ENCODE results near the gene LCN10. TPM values are rescaled to one million over a fixed set of nuclear protein-coding genes. Genes with fewer than 3 reads are reported as not detected.

Gene LCN10
- polyA plus RNA-seq, 2 of the 4 experiments (the other 2 are of a cell fraction), result not detected

- ATAC-seq (no peak), FAIRE-seq (no peak), DNase-seq (ENCODE audit: low read depth in 1 of 2, low spot score in 1 of 2) (no peak)
- CTCF ChIA-PET, result interaction anchor here (0.8 to 11.9 kb wide), 5 partner anchors 8 to 24 kb away, joined by 3 to 79 read pairs (median 3); partner anchors contain the start of gene LCN8
- Histone ChIP-seq H3K4me3 (no peak overlapping the region), H3K9me3 (peaks cover 13% of the 10 kb centered on the region), H3K27ac (no peak overlapping the region), H3K4me1 (no peaks in the 10 kb centered on the region), H3K4me2 (no peak overlapping the region)
- 10% methylated on average over 1 of the region's 1 CpG for WGBS (ENCODE audit: missing lambda C conversion rate)
- TF ChIP-seq HDAC2 (IDR thresholded peaks at IDR 0.05) (no peak), ZSCAN20 (CRISPR knock-in tag; IDR thresholded peaks at IDR 0.05) (no peak), USF2 (IDR thresholded peaks at IDR 0.05) (no peak), PHF8 (IDR thresholded peaks at IDR 0.05; ENCODE audit: borderline replicate concordance, low read depth) (no peak), NFE2L2 (conservative IDR thresholded peaks at IDR 0.05; ENCODE audit: low read length) (no peak), ESRRA (IDR thresholded peaks at IDR 0.05; ENCODE audit: borderline replicate concordance, low read length) (no peak), MYC (IDR thresholded peaks at IDR 0.05; ENCODE audit: borderline replicate concordance, low read length) (no peak), ATOH8 (CRISPR knock-in tag; IDR thresholded peaks at IDR 0.05; ENCODE audit: low read depth) (no peak), JUNB (IDR thresholded peaks at IDR 0.05) (no peak), CBX8 (IDR thresholded peaks at IDR 0.05) (no peak), EHMT2 (IDR thresholded peaks at IDR 0.05; ENCODE audit: low read depth) (no peak), SMC3 (IDR thresholded peaks at IDR 0.05) (no peak), HOXA7 (CRISPR knock-in tag; IDR thresholded peaks at IDR 0.05) (no peak), SREBF2 (IDR thresholded peaks at IDR 0.05) (no peak)
- POLR2A ChIA-PET, result no interaction called here
Observed at GRCh38 chr9:136751244-136751643, 8.5 kb upstream of the LCN10 start.

GRCh38 chr9:136750526-136750925, 7.8 kb upstream of the LCN10 start:
- POLR2A ChIA-PET, result no interaction called here
- no peak for DNase-seq (ENCODE audit: low read depth in 1 of 2, low spot score in 1 of 2)

More at GRCh38 chr9:136750526-136750925, 7.8 kb upstream of the LCN10 start:
- CTCF ChIA-PET, result interaction anchor here (1.1 to 11.9 kb wide), 6 partner anchors 9 to 42 kb away, joined by 3 to 79 read pairs (median 3); partner anchors contain the start of gene LCN8
- ATAC-seq (no peak), FAIRE-seq (no peak)
- no peak overlapping the region for H3K27ac ChIP-seq
- H3K4me1 ChIP-seq, result no peaks in the 10 kb centered on the region
- H3K9me3 ChIP-seq, result peaks cover 13% of the 10 kb centered on the region
- H3K4me2 ChIP-seq, result no peak overlapping the region
- WGBS (ENCODE audit: missing lambda C conversion rate), result 44% methylated on average over 2 of the region's 2 CpGs
- no peak for TF ChIP-seq HMGXB4 (CRISPR knock-in tag; IDR thresholded peaks at IDR 0.05; ENCODE audit: borderline replicate concordance)
- TF ChIP-seq EHMT2 (IDR thresholded peaks at IDR 0.05; ENCODE audit: low read depth), result no peak
- TF ChIP-seq ZSCAN20 (CRISPR knock-in tag; IDR thresholded peaks at IDR 0.05), result no peak
- TF ChIP-seq FOSB (CRISPR knock-in tag; IDR thresholded peaks at IDR 0.05), result no peak
- TF ChIP-seq PBX3 (IDR thresholded peaks at IDR 0.05), result no peak
- TF ChIP-seq SMC3 (IDR thresholded peaks at IDR 0.05), result no peak
- TF ChIP-seq MAX (IDR thresholded peaks at IDR 0.05), result no peak
- no peak for TF ChIP-seq MYC (IDR thresholded peaks at IDR 0.05; ENCODE audit: borderline replicate concordance, low read length)
- TF ChIP-seq ZC3H11A (IDR thresholded peaks at IDR 0.05), result no peak
- TF ChIP-seq ZNF302 (CRISPR knock-in tag; IDR thresholded peaks at IDR 0.05), result no peak
- no peak for TF ChIP-seq FOXS1 (CRISPR knock-in tag; IDR thresholded peaks at IDR 0.05)
- no peak for TF ChIP-seq TFCP2L1 (CRISPR knock-in tag; IDR thresholded peaks at IDR 0.05)
- TF ChIP-seq MAFK (IDR thresholded peaks at IDR 0.05; ENCODE audit: partially characterized antibody), result no peak
- TF ChIP-seq HEYL (CRISPR knock-in tag; IDR thresholded peaks at IDR 0.05), result no peak
- H3K4me3 ChIP-seq, result no peak overlapping the region

Data from A549 (cell line).